GM18519 (cell line): ENCODE data around the gene PLXNA1.

Experiments
- ATAC-seq: cut with Tn5 transposase; IDR thresholded peaks from one replicate; pipeline ENCODE4 v1.9.1; 2021; ENCODE audit warnings: mild to moderate bottlenecking, moderate library complexity; ENCODE audit not compliant: unreplicated experiment, low FRiP score

PLXNA1 gene

GRCh38 chr3:126964950-126965349 lies 18.0 kb upstream of the PLXNA1 start:
- ATAC-seq = no peak

- no peak for ATAC-seq
Measured at GRCh38 chr3:126965526-126966080, 17.3 kb upstream of the PLXNA1 start.

DNA sequence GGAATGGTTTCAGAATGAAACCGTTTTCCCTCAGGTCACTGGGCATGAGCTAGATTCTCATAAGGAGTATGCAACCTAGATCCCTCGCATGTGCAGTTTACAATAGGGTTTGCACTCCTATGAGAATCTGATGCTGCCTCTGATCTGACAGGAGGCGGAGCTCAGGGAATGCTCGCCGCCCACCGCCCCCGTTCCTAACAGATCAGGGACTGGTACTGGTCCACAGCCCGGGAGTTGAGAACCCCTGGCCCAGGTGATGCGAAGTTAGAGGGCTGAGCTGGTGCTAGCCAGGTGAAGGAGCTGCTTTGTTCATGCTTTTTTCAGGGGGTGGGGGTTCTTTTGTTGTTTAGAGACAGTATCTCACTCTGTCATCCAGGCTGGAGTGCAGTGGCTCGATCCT lies 15.5 kb upstream of the PLXNA1 start:
- no peak for ATAC-seq

- ATAC-seq = no peak
Measured at GRCh38 chr3:126968391-126969390, 14.2 kb upstream of the PLXNA1 start.

DNA sequence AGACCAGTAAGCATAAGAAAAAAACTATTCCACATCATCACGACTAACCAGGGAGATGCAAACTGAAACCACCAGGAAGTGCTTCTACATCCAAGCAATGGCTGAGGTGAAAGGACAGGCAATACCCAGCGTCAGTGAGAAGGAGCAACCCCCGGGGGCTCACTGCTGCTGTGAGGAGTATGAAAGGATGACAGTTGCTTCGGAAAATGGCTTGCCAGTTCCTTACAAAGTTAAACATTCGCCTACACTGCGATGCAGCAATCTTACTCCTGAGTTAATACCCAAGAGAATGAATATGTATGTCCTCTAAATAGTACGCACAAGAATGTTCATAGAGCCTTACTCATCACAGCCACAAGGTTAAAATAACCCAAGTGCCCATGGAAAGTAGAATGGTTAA lies 13.3 kb upstream of the PLXNA1 start:
- ATAC-seq = no peak

- ATAC-seq = no peak
Measured at GRCh38 chr3:126970101-126970500, 12.8 kb upstream of the PLXNA1 start.

GRCh38 chr3:126970921-126971320 lies 12.0 kb upstream of the PLXNA1 start:
- ATAC-seq = no peak

DNA sequence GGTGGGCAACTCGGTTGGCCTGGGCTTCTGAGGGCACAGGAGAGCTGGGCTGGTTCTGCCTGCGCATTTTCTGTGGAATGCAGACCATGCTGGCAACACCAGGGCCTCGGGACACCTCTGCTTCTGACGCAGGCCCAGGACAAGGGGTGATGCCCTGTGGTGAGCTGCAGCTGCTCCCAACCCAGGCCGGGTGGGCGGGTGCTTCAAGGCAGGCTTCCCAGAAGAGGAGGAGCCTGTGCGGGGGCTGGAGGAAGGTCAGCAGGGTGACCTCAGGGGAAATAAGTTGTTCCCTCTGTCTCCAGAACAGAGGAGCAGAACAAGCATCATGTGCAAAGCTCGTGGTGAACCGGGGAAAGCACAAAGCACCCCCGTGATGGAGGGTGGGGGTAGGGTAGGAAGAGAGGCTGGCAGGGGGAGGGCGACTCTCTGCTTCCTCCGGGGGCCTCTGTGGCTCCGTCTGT lies 11.0 kb upstream of the PLXNA1 start:
- ATAC-seq = no peak

GRCh38 chr3:126972866-126973265 lies 10.0 kb upstream of the PLXNA1 start:
- ATAC-seq = no peak

- no peak for ATAC-seq
Measured at GRCh38 chr3:126973814-126974213, 9.1 kb upstream of the PLXNA1 start.

- no peak for ATAC-seq
Measured at GRCh38 chr3:126974756-126975155, 8.2 kb upstream of the PLXNA1 start.

- ATAC-seq = no peak
Measured at GRCh38 chr3:126976906-126977305, 6.0 kb upstream of the PLXNA1 start.

DNA sequence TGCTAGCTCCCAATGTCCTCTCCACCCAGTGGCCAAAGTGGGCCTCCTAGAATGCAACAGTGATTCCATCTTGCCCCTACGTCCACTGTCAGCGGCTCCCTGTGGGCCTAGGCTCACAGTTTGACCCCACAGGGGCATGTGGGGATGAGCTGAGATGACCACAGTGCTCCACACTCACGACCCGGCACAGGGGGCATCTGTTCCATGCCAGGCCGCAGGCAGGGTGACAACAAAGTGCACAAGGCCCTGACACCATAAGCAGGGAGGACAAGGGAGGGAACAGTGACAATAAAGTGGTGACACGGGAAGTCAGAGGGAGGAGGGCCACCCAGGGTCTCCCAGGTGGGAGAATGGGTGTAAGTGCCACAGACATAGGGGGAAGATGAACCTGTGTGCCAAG lies 5.1 kb upstream of the PLXNA1 start:
- no peak for ATAC-seq

DNA sequence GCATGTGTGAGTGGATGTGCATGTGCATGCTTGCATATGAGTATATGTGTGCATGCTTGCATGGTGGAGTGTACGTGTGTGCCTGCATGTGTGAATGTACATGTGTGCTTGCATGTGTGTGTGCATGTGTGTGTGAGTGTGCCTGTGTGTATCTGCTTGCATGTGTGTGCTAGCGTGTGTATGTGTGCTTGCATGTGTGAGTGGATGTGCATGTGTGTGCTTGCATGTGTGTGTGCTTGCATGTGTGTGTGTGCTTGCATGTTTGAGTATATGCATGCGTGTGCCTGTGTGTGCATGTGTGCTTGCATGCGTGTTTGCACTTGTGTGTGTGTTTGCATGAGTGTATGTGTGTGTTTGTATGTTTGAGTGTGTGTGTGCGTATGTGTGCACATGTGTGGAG lies 4.6 kb upstream of the PLXNA1 start:
- ATAC-seq = no peak

DNA sequence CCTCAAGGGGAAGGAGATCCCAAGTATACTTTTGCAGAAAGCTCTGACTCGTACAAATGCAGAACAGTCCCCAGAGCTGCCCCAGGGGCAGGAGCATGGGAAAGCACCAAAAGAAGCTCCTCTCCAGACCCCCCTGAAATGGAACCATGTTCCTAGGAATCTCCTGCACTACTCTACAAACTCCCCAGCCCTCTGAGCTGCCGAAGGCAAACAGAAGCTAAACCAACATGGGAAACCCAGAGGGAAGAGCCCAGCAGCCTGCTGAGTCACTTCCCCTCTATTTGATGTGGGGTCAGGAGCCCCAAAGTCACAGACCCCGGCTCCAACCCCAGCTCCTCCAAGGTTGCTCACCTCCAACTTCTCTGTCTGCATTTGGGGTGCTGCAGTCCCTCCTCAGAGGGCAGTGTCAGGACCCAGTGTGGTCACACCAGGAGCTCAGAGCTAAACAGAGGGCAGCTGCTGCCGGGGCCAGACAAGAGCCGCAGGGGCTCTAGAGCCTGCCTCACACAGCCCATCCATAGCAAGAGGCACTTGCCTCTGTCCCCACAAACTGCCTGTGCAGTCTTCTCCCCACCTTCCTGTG lies 3.8 kb upstream of the PLXNA1 start:
- no peak for ATAC-seq

DNA sequence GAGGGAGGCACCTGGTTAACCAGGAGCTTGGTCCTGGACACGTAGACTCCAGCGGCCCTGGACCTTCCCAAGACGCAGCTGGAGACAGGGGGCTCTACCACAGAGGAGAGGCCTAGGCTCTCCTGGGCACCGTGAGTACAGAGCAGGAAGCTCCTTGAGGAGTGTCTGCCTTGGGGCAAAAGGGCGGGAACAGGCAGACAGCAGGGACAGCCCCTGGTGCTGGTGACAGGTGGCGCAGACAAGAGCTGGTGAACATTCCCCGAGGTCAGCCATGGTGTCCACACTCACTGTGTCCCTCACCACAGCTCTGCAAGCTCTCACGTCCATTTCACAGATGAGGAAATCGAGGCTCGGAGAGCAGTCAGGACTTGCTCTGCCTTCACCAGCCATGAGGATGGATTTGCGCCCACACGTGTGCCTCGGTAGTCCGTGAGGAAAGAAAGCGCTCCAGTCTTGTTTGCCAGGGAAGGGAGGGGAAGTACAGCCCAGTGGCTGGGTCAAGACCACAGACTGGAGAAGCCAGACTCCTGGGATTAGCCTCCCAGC lies 2.6 kb upstream of the PLXNA1 start:
- no peak for ATAC-seq

DNA sequence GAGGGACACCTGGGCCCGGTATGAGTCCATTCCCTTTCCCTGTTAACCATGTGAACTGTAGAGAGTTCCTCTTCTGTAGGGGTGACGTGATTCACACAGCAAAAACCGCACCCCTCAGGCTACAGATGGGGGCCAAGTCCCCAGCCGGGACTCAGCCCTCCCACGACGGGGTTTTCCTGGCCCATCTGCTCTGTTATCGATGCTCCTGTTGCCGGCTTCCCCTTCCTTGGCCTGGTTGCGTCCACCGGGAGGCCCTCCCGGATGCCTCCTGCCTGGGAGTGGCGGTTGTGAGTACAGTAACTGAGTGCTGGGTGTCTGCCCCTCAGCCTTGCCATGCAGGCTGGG lies 817 bp upstream of the PLXNA1 start:
- ATAC-seq = peak; percentile 17

DNA sequence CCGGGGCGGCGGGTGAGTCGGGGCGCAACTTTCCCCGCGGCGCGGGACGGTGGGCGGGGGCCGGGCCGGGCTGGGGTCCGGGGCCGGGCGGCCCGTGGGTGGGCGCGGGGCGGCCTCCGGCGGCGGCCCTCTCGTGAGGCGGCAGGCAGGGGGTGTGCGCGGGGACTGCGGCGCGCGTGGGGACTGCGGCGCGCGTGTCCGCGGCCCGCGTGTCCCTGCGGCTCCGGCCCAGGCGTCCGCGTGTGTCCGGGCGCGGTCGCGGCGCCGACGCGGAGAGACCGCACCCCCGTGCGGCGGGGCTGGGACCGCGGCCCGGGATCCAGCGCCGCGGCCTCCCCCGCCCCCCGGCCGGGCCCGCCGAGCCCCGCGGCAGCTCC lies 349 bp downstream of the PLXNA1 start:
- ATAC-seq = no peak

DNA sequence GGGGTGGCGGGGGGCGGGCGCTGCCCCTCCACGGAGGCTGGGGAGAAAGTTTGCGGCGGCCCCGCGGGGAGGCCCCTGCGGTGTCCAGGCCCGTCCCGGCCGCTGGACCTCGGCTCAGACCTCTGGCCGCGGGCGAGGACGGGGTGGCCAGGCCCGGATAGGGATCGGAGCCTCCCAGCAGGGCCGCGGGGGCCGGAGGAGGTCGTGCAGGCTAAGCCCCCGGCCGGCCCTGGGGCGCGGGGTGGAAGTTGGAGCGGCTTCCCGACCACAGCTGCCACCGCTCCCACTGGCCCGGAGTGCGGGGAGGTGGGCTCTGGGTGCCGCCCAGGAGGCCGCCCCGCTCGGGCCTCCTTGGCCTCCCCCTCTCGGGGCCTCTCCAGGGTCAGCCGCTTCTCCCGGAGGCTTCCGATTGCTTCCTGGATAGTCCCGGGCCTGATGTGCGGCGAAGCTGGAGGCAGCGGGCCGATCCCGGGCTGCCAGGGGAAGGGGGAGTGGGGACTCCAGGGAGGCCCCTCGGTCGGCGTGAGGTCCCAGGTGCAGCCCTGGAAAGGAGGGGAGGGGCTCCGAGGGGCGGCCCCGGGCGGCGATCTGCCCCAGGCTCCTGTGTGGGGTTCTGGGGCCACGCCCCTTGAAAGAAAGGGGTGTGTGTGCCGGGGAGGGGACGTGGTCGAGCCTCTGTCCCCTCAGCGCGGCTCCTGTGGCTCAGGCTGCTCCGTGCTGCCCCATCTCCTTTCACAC lies 907 bp downstream of the PLXNA1 start:
- ATAC-seq = no peak

DNA sequence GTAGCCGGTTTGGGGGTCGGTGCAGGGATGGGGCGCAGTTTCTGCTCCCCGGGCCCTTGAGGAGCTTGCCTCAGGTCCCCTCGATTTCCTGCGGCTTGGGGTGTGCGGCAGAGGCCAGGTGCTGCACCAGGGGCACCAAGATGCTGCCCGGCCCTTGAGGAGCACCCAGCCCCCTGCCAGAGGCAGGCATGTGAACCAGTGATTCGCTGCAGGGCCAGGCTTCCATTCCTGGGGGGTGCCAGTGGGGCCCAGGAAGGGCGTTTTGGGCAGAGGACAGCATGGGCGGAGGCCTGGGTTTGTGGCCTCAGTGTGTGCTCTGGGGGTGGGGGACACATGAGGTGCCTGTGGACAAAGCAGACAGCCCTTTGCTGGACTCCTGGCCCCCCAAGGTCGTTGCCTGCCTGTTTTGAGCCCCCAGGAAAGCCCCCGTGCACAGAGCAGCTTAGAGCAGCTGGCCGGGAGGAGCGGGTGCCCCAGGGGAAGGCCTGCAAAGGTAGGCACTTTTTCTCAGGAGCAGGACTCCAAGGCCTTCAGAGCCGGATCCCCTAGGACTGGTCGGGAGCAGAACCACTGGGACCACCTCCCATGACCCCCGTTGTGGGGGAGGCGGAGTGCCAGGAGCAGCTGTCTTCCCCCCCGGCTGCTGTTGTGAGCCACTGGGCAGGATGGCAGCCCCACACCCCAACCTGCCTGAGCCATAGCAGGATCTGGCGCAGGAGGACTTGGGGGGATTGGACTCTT lies 1.6 kb downstream of the PLXNA1 start:
- no peak for ATAC-seq
